HG02840 (cell line): ENCODE results near the gene HYLS1.
A peak's percentile ranks its signal among the peaks of the same experiment; 100 is the strongest.
"Not testable (repeated sequence)": the region's sequence is repeated elsewhere in the genome, so short reads cannot be mapped to it uniquely, and the experiment has no call there.

ENCODE experiments used
- ATAC-seq: cut with Tn5 transposase; IDR thresholded peaks from one replicate; pipeline ENCODE4 v1.9.1; 2021; ENCODE audit warnings: mild to moderate bottlenecking, moderate library complexity, moderate number of reproducible peaks; ENCODE audit not compliant: unreplicated experiment, low FRiP score

The HYLS1 gene, protein sequence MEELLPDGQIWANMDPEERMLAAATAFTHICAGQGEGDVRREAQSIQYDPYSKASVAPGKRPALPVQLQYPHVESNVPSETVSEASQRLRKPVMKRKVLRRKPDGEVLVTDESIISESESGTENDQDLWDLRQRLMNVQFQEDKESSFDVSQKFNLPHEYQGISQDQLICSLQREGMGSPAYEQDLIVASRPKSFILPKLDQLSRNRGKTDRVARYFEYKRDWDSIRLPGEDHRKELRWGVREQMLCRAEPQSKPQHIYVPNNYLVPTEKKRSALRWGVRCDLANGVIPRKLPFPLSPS

DNA sequence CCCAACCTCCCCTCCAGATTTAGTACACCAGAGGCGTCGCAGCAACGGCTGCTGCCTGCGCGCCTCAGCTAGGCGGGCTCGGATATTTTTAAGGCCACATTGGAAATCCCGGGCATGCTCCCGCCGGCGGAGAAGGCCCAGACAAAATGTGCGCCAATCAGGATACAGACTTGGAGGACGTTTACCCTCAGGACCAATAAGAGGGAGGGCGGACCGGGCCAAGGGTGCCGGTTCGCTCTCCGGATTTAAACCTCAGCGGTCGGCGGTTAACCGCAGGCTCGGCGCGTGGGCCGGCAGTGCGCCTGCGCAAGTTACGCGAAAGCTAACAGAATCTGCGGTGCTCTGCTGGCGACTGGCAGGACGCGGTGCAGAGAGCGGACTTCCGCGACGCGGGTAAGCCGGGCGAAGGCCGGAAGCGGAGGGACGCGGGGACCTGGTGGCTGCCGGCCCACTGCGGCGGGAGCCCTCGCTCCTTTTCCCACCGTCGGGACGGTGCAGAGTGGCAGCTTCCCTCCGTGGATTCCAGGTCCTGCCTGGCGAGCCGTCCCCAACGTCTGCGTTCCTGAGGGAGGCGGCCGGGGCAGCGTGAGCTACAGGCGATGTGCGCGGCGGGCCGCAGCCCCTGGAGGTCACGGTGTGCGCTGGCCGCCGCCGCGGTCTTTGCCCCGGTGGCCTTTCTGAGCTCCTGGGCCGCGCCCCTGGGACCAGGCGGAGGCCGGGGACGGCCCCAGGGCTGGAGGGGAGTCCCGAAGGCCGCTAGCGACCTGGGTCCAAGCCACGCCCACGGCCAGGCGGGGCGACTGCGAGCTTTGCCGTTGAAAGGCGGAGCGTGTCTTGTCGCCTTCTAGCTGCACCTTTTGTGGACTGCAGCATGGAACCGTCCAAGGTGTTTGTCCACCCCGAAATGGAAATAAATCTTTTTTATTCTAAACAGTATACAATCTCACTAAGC, at the start of gene HYLS1:
Gene HYLS1 (plus strand): TSS at position 296 of the 952 bp plus-strand sequence. CDS start 11,701 bp downstream, outside the sequence.
- ATAC-seq = peak; percentile 93

DNA sequence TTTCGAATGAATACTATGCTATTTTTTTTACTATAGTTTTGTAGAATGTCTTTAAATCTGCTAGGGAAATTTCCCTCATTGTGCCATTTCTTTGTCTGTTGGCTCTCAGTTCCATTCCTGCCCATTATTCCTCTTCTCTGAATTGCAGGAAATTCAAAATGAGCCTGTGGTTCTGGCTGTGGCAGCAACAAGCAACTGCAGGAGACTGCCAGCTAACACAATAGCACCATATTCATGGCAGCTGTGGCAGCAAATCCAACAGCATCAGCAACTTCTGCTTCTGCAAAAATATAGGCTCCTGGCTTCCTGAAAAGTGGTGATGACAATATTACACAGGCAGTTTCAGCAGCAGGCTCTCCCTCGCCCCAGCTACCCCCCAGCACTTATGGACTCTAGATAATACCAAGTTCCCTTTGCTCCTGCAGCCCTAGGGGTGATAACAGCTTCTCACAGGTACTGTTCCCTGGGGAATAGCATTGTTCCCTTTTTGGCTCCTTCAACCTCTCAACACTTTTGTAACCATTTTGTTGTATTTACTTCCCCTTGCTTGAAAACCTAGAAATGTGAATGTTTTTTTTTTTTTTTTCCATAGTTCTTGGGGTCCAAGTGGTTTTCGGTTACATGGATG, 45.0 kb upstream of the HYLS1 start:
- ATAC-seq = no peak

DNA sequence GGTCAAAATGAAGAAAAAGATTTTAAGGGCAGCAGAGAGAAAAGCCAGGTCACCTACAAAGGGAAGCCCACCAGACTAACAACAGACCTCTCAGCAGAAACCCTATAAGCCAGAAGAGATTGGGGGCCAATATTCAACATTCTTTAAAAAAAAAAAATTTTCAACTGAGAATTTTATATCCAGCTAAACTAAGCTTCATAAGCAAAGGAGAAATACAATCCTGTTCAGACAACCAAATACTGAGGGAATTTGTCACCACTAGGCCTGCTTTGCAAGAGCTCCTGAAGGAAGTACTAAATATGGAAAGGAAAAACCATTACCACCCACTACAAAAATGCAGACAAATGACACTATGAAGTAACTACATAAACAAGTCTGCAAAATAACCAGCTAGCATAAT, 41.3 kb upstream of the HYLS1 start:
- ATAC-seq = no peak

DNA sequence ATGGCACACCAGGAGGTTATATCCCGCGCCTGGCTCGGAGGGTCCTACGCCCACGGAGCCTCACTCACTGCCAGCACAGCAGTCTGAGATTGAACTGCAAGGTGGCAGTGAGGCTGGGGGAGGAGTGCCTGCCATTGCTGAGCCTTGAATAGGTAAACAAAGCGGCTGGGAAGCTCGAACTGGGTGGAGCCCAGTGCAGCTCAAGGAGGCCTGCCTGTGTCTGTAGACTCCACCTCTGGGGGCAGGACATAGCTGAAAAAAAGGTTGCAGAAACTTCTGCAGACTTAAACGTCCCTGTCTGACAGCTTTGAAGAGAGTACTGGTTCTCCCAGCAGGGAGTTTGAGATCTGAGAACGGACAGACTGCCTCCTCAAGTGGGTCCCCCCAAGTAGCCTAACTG, 29.8 kb upstream of the HYLS1 start:
- not testable (repeated sequence) for ATAC-seq

DNA sequence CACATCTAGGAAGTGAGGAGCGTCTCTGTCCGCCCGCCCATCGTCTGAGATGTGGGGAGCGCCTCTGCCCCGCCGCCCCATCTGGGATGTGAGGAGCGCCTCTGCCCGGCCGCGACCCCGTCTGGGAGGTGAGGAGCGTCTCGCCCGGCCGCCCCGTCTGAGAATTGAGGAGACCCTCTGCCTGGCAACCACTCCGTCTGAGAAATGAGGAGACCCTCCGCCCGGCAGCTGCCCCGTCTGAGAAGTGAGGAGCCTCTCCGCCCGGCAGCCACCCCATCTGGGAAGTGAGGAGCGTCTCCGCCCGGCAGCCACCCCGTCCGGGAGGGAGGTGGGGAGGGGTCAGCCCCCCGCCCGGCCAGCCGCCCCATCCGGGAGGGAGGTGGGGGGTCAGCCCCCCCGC, 24.7 kb upstream of the HYLS1 start:
- ATAC-seq = not testable (repeated sequence)

DNA sequence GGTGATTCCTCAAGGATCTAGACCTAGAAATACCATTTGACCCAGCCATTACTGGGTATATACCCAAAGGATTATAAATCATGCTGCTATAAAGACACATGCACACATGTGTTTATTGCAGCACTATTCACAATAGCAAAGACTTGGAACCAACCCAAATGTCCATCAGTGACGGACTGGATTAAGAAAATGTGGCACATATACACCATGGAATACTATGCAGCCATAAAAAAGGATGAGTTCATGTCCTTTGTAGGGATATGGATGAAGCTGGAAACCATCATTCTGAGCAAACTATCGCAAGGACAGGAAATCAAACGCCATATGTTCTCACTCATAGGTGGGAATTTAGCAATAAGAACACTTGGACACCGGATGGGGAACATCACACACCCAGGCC, 22.1 kb upstream of the HYLS1 start:
- ATAC-seq = not testable (repeated sequence)

DNA sequence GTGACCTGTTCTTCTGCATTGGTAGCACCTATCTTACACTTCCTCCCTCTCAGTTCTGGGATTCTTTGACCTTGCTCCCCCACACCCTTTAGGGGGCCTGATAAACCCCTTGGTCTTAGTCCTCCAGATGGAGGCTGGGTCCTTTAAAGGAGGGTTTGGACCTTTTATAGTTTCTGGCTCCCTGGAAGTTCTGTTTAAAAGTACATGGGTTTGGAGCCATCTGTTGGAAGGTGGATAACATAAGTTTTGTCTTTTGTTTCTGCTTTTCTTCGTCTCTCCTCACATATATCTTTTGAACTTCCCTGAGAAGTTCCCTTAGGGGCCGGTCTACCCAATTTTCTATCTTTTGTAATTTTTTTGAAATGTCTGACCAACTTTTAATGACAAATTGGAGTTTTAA, 17.9 kb upstream of the HYLS1 start:
- no peak for ATAC-seq

DNA sequence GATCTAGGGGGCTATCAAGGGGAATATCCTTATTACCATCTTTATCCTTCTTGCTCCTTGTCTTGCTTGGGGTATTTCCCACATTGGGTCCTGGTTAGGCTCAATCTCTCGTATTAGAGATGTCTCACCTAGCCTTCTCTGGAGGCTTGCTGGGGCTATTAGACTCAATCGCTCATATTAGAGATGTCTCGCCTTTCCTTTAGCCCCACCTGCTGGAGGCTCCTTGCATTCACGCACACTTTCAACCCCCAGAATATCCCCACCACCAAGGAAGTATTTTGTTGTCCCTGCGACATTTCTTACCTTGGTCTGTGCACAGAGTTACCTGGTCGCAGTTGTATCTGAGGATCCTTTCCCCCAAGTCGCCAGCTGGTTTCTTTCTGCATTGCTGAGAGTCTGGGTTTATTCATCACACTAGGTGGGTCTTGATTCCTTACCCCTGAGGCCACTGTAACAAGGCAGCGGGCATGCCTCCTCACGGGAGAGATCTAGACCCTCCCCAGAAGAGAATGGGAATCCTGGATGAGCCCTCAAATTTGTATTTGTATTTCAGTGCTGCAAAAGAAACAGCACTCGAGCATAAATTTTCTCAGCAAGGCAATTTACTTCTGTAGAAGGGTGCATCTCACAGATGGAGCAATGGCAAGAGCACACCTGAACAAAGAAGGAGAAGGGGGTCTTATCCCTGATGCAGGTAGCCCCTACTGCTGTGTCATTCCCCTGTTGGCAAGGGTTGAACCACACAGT, 15.9 kb upstream of the HYLS1 start:
- ATAC-seq = no peak

DNA sequence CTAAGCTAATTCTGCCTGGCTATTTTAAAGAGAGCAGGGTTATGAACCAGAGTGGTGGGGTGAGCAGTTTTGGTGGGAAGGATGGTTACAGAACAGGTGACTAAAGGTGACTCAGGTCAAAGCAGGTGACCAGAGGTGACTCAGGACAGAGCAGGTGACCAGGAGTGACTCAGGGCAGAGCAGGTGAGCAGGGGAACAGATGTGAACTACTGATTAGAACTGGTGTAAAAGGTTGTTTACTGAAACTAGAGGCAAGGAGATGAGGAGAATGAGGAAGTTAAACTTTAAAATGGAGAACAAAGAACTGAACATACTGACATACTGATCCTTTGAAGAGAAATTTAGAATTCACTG, 15.4 kb upstream of the HYLS1 start:
- no peak for ATAC-seq

DNA sequence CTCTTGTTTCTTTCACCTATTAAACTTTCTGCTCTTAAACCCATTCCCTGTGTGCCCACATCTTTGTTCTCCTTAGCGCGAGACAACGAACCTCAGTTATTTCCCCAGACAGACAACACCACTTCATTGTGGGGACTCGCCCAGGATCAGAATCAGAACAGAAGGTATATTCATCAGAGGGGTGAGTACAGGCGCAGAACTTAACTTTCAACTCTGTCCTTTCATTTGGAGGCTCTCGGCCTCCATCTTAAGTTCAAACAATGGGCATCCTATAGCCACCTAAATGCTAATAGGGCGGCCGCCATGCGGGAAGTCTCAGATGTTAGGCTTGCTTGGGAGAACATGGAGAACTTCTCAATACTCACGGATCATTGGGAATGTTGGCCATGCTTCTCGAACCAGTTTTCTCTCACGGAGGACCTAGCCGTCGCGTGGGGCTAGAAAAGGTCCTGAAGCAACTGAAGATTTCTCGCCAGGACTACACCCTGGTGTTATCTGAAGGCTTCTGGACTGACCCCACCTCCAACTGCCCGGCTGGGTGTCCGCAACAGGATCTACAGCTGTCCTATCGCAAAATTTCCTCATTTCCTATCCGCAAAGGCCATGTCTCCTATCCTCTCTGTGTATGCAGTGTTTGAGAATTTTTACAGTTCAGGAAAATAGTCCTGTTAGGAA, 13.4 kb upstream of the HYLS1 start:
- ATAC-seq = no peak

DNA sequence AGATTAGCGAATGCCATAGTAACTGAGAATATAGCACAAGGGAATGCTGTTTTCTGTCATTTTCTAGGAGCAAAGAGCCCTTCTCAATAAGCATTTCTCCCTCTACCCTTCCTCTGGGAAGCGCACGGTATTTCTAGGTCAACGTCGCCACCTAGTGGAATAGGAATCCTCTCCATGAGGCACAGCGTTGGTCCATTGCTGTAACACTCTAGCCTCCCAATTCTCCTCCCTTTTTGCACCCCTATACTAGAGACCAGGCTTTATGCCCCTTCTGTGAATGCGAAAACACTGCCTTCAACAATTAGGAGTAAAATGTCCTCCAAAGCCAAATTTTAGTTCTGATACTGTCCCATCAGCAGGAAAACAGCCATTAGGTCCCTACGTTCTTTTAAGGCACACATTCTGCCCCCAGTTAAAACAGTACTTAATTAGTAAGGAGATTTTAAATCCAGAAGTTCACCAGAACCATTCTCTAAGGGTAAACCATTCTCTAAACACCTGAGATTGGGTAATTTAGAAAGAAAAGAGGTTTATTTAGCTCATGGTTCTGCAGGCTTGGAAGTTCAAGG, 12.8 kb upstream of the HYLS1 start:
- no peak for ATAC-seq

DNA sequence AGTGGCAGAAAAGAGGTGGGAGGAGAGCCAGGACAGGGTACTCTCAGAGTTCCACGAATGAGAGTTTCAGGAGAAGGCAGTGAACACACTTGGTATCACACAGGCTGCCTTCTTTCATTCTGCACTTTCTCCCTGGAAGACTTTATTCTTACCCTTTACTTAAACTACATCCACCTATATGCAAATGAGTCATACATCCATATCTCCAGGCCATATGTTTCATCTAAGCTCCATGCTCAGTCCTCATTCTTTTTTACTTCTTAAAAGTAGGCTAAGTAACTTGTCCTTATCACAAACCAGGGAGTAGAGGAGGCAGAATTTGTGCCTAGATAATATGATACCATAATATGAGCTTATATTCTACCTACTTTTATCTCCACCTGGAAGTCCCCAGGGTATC, 6.2 kb upstream of the HYLS1 start:
- no peak for ATAC-seq

DNA sequence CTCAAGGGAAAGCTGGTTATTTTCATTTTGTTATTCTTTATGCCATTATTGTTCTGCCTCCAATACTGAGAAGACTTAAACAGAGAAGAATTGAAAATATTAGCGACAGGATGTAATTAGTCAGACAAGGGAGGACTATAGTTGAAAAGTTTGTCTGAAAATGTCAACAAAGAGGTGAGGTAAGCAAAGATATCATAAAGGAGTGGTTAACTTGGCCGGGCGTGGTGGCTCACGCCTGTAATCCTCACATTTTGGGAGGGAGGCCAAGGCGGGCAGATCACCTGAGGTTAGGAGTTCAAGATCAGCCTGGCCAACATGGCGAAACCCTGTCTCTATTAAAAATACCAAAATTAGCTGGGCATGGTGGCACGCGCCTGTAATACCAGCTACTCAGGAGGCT, 4.1 kb upstream of the HYLS1 start:
- ATAC-seq = no peak

DNA sequence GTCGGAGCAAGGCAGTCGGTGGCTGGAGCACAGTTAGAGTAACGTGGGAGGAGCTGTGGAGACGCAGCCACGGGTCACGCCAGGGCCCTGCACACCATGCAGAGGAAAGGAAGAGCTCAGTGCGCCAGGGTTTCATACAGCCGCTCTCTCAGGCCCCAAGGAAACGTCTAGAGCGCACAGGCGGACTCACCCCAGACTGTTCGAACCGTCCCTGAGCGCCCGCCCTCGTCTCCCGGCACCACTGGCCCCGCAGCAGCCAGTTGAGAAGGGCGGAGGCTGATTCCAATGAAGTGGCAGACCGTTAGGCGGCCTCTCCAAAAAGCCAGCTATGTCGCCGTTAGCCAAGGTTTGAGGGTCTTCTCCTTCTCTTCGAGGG, 483 bp upstream of the HYLS1 start:
- ATAC-seq = peak; percentile 34

DNA sequence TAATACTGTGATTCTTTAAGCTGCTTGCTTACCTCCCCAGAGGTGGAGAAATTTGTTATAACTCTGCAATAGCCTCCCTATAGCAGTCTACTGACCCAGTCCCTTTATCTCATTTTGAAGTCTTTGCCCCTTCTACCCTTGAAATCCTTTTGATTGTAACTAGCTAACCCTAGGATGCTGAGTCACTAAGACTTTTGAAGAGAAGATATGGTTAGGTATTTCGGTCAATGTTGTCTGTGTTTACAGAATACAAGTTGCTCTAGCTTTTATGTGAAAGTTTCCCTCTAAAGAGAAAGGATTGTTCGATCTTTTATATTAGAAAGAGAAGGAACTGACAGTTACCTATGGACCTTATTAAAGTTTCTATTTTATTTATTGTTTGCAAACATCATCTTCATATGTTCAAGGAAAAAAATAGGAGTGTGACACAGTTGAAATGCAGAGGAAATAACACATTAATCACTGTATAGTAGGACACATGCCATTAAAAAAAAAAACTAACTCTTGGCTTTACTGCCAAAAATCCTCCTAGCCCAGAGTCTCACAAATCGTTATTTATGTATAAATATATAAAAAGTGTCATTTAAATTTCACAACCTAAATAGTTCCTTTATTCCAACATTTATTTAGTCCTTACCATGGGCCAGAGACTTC, 3.1 kb downstream of the HYLS1 start:
- no peak for ATAC-seq

DNA sequence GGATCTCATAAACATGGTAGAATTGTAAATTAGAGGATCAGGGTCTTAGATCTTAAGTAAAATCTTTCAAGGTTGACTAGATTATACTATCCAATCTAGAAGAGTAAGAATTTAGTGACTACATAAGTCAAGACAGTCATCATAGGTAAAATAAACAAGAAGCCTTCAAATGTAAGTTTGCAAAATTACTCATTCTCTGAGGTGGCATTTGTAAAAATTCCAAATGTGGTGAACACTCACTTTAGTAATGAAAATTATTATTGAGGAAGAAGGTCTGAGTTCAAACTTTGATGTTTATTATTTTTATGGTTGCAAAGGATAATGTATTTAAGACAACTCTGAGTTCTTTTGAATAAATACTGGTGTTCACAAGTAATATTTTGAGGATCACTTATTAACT, 4.6 kb downstream of the HYLS1 start:
- no peak for ATAC-seq

DNA sequence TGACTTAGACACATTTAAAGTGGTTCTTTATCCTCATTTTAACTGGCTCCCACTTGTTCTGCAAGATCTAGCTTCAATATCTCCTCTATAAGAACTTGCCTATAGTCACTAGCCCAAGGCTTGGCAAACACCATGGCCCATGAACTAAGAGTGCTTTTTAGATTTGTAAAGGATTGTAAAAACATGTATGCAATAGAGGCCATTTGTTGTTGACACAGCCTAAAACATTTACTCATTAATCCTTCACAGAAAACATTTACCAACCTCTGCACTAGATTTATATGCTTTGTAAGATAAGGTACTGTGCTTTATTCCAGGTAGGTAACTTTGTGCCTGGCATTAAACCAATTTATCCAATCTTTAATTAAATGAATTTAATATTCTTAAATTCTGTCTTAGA, 5.5 kb downstream of the HYLS1 start:
- ATAC-seq = no peak

DNA sequence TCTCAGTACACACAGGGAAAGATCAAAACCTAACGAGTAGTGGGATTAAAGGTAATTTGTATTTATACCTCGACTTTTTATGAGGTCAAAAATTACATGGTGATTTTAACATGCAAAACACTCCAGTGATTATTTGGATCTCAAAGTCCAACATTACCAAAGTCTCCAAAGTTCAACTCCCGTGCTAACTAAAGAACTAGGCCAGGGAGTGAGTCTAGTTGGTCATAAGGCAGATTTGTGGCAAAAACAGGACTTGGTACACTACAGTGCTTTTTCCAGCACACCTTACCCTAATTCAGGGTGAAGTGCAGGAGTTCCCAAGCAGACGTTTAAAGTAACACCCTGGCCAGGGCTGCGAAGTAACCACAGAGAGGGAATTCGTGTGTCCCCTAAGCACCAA, 14.4 kb downstream of the HYLS1 start:
- ATAC-seq = no peak

DNA sequence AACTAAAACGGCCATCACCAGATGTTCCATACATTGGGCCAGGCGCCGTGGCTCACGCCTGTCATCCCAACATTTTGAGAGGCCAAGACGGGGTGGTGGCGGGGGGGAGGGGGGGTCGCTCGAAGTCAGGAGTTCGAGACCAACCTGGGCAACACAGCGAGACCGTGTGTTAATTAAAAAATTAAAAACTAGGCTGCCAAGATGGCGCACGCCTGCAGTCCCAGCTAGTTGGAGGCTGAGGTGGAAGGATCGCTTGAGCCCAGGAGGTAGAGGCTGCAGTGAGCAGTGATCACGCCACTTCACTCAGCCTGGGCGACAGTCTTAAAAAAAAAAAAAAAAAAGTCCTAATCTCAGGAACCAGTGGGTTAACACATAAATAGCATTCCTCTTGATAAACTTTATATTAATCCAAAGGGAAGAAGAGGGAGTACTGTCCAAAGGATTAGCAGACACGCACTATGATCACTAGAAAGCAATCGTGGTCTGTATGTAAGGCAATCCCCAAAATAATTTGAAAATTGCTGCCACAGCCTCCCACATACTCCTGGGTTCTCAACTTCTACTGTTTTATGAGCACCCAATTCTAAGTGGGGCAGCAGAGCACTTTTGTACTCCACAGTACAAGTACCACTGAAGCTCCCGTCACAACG, 14.9 kb downstream of the HYLS1 start:
- no peak for ATAC-seq
